Loucy (cell line): ENCODE measurements around the gene ACTR3C.

ENCODE experiments used
- H2AFZ ChIP-seq: fragments of 200-600 bp; sonication (generic); 2 replicates; pipeline ENCODE4 v1.6.0; 2016; ENCODE audit warnings: antibody characterized with exemption, mild to moderate bottlenecking, low read length, moderate library complexity
- H3F3A ChIP-seq: fragments of 200-600 bp; 2 replicates; pipeline ENCODE4 v1.6.0; 2016; ENCODE audit warnings: antibody characterized with exemption, low read depth, mild to moderate bottlenecking
- H3K27me3 ChIP-seq: fragments of 200-600 bp; sonication (generic); 2 replicates; pipeline ENCODE4 v1.6.1; 2014; ENCODE audit warnings: low read length, mild to moderate bottlenecking; ENCODE audit not compliant: insufficient read depth, poor library complexity, severe bottlenecking
- H3K36me3 ChIP-seq: fragments of 200-600 bp; sonication (generic); 2 replicates; pipeline ENCODE4 v1.6.1; 2016; ENCODE audit warnings: low read length; ENCODE audit not compliant: insufficient read depth
- H3K4me1 ChIP-seq: fragments of 200-600 bp; sonication (generic); 2 replicates; pipeline ENCODE4 v1.5.1; 2014; ENCODE audit warnings: low read length, mild to moderate bottlenecking; ENCODE audit not compliant: insufficient read depth, poor library complexity, severe bottlenecking
- H3K4me2 ChIP-seq: fragments of 200-600 bp; sonication (generic); 2 replicates; pipeline ENCODE4 v1.6.0; 2014; ENCODE audit warnings: antibody characterized with exemption, low read length, low read depth, mild to moderate bottlenecking; ENCODE audit not compliant: poor library complexity, severe bottlenecking
- H3K4me3 ChIP-seq: fragments of 200-600 bp; sonication (generic); 2 replicates; pipeline ENCODE4 v1.5.1; 2014; ENCODE audit warnings: low read length, mild to moderate bottlenecking, mixed read lengths; ENCODE audit not compliant: poor library complexity, severe bottlenecking
- H3K79me2 ChIP-seq: fragments of 200-600 bp; sonication (generic); 2 replicates; pipeline ENCODE4 v1.6.1; 2014; ENCODE audit warnings: low read length; ENCODE audit not compliant: insufficient read depth
- H3K9ac ChIP-seq: fragments of 200-600 bp; sonication (generic); 2 replicates; pipeline ENCODE4 v1.6.0; 2014; ENCODE audit warnings: mild to moderate bottlenecking, low read depth, low read length, moderate library complexity; ENCODE audit not compliant: poor library complexity, severe bottlenecking
- H3K9me2 ChIP-seq: fragments of 200-600 bp; sonication (generic); replicated peaks from 2 replicates; pipeline ENCODE4 v1.6.1; 2016; ENCODE audit warnings: low read depth, low read length, mixed read lengths
- H3K9me3 ChIP-seq: fragments of 200-600 bp; sonication (generic); 2 replicates; pipeline ENCODE4 v1.6.1; 2014; ENCODE audit warnings: mild to moderate bottlenecking, antibody characterized with exemption, low read length, low read depth; ENCODE audit not compliant: insufficient read depth
- H4K20me1 ChIP-seq: fragments of 200-600 bp; sonication (generic); 2 replicates; pipeline ENCODE4 v1.6.0; 2014; ENCODE audit warnings: antibody characterized with exemption, low read length, mild to moderate bottlenecking; ENCODE audit not compliant: insufficient read depth, poor library complexity, severe bottlenecking
- CTCF ChIP-seq: fragments of 200-600 bp; sonication (generic); conservative IDR thresholded peaks from 2 replicates; pipeline ENCODE4 v1.5.1; 2014; ENCODE audit warnings: mild to moderate bottlenecking, antibody characterized with exemption, low read length
- EZH2phosphoT487 ChIP-seq: fragments of 200-600 bp; IDR thresholded peaks from 2 replicates; pipeline ENCODE4 v1.6.1; 2018; ENCODE audit warnings: antibody characterized with exemption, mild to moderate bottlenecking, moderate library complexity, borderline replicate concordance

ACTR3C gene

GRCh38 chr7:150358433-150358832, 35.1 kb upstream of the ACTR3C start:
- Histone ChIP-seq H3K4me3 (no peak overlapping the region), H4K20me1 (no peaks in the 10 kb centered on the region), H3K4me2 (peak overlapping the region; percentile 58), H3K9me3 (no peaks in the 10 kb centered on the region), H3K9me2 (no peaks in the 10 kb centered on the region), H3F3A (peaks cover 2% of the 10 kb centered on the region; the same call in 1 of the 2 replicates), H3K36me3 (no peaks in the 10 kb centered on the region), H3K9ac (peak overlapping the region; percentile 55), H3K4me1 (peaks cover 44% of the 10 kb centered on the region), H3K79me2 (no peaks in the 10 kb centered on the region), H2AFZ (no peak overlapping the region), H3K27me3 (no peaks in the 10 kb centered on the region)
- TF ChIP-seq EZH2phosphoT487 (no peak), CTCF (no peak)

- no peak overlapping the region for H2AFZ ChIP-seq
- H3K4me2 ChIP-seq, result peak overlapping the region; percentile 58
- peaks cover 2% of the 10 kb centered on the region; the same call in 1 of the 2 replicates for H3F3A ChIP-seq
These were observed 34.6 kb upstream of the ACTR3C start for GRCh38 chr7:150357771-150358427.

GRCh38 chr7:150357270-150357669, 33.9 kb upstream of the ACTR3C start:
- Histone ChIP-seq H3K9ac (peak overlapping the region; percentile 55), H3K4me3 (peak overlapping the region; percentile 53), H3F3A (peaks cover 2% of the 10 kb centered on the region; the same call in 1 of the 2 replicates), H3K9me2 (no peaks in the 10 kb centered on the region), H3K4me2 (peak overlapping the region; percentile 58), H3K4me1 (peaks cover 32% of the 10 kb centered on the region), H2AFZ (no peak overlapping the region), H3K36me3 (no peaks in the 10 kb centered on the region), H4K20me1 (no peaks in the 10 kb centered on the region), H3K9me3 (no peaks in the 10 kb centered on the region), H3K27me3 (no peaks in the 10 kb centered on the region), H3K79me2 (no peaks in the 10 kb centered on the region)
- no peak for TF ChIP-seq CTCF
- no peak for TF ChIP-seq EZH2phosphoT487

More at GRCh38 chr7:150357771-150358427, 34.6 kb upstream of the ACTR3C start:
- Histone ChIP-seq H3K9me3 (no peaks in the 10 kb centered on the region), H3K27me3 (no peaks in the 10 kb centered on the region), H4K20me1 (no peaks in the 10 kb centered on the region), H3K9ac (peak overlapping the region; percentile 55), H3K9me2 (no peaks in the 10 kb centered on the region), H3K4me3 (peak overlapping the region; percentile 53), H3K36me3 (no peaks in the 10 kb centered on the region), H3K79me2 (no peaks in the 10 kb centered on the region), H3K4me1 (peaks cover 38% of the 10 kb centered on the region)
- TF ChIP-seq EZH2phosphoT487 (no peak), CTCF (no peak)
